Motor neuron (in vitro differentiated cells): ENCODE results near the gene MEIOB. TPM values are rescaled to one million over a fixed set of nuclear protein-coding genes. Genes with fewer than 3 reads are reported as not detected.

ENCODE experiments used
- ATAC-seq, 8 experiments: fragments of 200-7000 bp; cut with Tn5 transposase; replicated peaks in 6 of 8; 2 replicates each; pipeline ENCODE4 v1.8.0; 2021; ENCODE audit warnings: mild to moderate bottlenecking in 8 of 8, moderate library complexity in 8 of 8
- H3K27ac ChIP-seq, 2 donors: fragments of 250-450 bp; sonication (Bioruptor Pico); 2 replicates each; pipeline ENCODE4 v1.9.0; 2021; ENCODE audit warnings: antibody characterized with exemption in 2 of 2, mild to moderate bottlenecking in 2 of 2, moderate library complexity in 1 of 2
- H3K4me1 ChIP-seq, 2 donors: fragments of 250-450 bp; sonication (Bioruptor Pico); replicated peaks in 1 of 2; 2 replicates each; pipeline ENCODE4 v1.6.1; 2021; ENCODE audit warnings: antibody characterized with exemption in 2 of 2, mild to moderate bottlenecking in 2 of 2, moderate library complexity in 1 of 2
- H3K4me3 ChIP-seq, 5 donors: fragments of 250-450 bp; sonication (Bioruptor Pico); 2 replicates each; pipeline ENCODE4 v1.9.0; 2021; ENCODE audit warnings: antibody characterized with exemption in 5 of 5, mild to moderate bottlenecking in 5 of 5, moderate library complexity in 4 of 5
- WGBS, 10 experiments: fragments of 450-650 bp; shearing (Covaris generic); methylation state at CpG; one replicate each; pipeline ENCODE4 v1.0.0; 2022; 5-methylcytosine and 5-hydroxymethylcytosine counted together
- in situ Hi-C, 9 experiments: fragments of 400-800 bp; cut with MboI; loops; one replicate each; pipeline ENCODE4 v1.15.0; 2021; ENCODE audit warnings: low sequenced_read_pairs in 9 of 9, low pct_unique_long_range_greater_than_20kb in 2 of 9; ENCODE audit not compliant: unreplicated experiment in 9 of 9
- total RNA-seq, 8 experiments: library from RNA; unstranded; fragments of 300-600 nt; gene quantifications; 2 replicates each; pipeline versions ENCODE4 v1.2.3 to v1.2.4, GENCODE V29; 2022

Gene MEIOB
- total RNA-seq, 8 experiments from 2014 or later = 0.05 to 2.8 (median 0.78) TPM; not detected in 1

- H3K27ac ChIP-seq = no peak overlapping the region
- ATAC-seq = peak in 2 of 8 experiments; percentile 2
- in situ Hi-C loops = no loop called here
- WGBS, 10 experiments = 80 to 100% (median 90%) methylated on average over 1 to 5 of the region's 35 CpGs; no CpG with 5 or more reads in 5 of the 10 experiments
- H3K4me3 ChIP-seq = no peak overlapping the region
- H3K4me1 ChIP-seq = no peaks in the 10 kb centered on the region
Observed at GRCh38 chr16:1818873-1819525, 53.0 kb downstream of the MEIOB start.

DNA sequence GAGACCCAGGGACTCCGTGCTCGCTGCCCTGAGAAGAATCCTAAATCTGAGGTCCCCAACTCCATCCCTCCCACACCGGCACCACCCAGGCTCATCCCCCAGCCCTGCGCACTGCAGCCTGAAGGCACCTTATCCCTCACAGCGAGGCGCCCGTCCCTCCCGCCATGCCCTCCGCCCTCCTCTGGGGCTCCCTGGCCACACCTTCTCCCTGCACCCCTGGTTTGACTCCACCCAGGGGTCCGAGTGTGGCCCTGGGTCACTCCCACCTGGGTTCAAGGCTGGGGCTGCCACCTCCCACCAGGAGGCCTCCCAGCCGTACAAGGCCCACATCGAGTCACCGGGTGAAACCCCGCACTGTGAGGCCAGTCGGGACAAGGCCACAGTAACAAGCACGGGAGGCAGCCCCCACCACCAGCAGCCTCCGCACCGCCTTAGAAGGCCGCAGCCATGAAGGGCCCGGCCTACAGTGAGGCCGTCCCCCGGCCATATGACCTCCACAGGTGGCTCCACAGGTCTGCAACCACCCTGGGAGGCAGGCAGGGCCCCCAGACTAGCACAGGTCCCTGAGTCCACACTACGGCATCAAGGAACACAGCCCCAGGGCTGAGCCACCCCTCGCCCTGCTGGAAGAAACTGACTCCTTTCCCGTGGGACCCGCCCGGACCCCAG is 53.6 kb downstream of the MEIOB start:
- ATAC-seq = peak in 3 of 8 experiments; percentile 21 to 26 (median 22)
- Histone ChIP-seq H3K4me3 (no peak overlapping the region), H3K4me1 (no peaks in the 10 kb centered on the region), H3K27ac (no peak overlapping the region)
- WGBS, 10 experiments = 80 to 100% (median 100%) methylated on average over 1 to 11 of the region's 27 CpGs; no CpG with 5 or more reads in 7 of the 10 experiments
- in situ Hi-C loops = no loop called here

DNA sequence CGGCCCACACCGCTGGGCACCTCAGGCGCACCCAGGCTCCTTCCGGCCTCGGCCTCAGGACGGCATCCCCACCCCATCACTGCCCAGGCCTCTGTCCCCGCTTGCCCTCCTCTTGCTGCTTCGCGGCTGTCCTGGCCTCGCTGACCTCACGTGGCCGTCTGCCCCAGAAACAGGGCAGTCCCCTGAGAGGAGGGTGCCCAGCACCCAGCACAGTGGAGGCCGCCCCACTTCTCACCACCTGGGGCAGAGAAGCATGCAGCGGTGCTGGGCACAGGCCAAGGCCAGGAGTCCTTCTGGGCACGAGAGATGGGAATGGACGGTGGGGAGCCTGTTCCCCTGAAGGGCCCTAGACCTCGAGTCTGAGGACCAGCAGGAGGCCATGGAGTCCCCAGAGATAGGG is 54.2 kb downstream of the MEIOB start:
- 80% methylated on average over 4 of the region's 17 CpGs; no CpG with 5 or more reads in 9 of the 10 experiments for WGBS, 10 experiments
- H3K27ac ChIP-seq = no peak overlapping the region
- peak in 3 of 8 experiments; percentile 6 to 14 (median 13) for ATAC-seq
- H3K4me1 ChIP-seq = no peaks in the 10 kb centered on the region
- in situ Hi-C loops = no loop called here
- H3K4me3 ChIP-seq = no peak overlapping the region

DNA sequence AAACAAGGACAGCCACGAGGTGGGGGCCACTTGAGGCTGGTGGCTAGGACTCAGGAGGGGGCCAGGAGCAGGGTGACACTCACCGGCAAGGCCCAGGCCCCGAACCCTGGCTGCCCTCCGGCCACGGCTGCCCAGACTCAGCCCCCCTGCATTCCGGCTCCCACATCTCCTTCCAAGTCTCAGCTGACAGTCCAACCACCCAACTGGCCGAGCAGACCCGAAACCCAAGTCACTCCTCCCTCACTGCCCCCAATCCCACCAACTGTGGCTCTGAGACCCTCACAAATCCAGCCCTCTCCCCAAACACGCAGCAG is 54.7 kb downstream of the MEIOB start:
- 93 to 100% methylated on average over 1 to 6 of the region's 9 CpGs; no CpG with 5 or more reads in 8 of the 10 experiments for WGBS, 10 experiments
- ATAC-seq = peak in 1 of 8 experiments; percentile 2
- no peaks in the 10 kb centered on the region for H3K4me1 ChIP-seq
- no peak overlapping the region for H3K4me3 ChIP-seq
- no peak overlapping the region for H3K27ac ChIP-seq
- in situ Hi-C loops = no loop called here

DNA sequence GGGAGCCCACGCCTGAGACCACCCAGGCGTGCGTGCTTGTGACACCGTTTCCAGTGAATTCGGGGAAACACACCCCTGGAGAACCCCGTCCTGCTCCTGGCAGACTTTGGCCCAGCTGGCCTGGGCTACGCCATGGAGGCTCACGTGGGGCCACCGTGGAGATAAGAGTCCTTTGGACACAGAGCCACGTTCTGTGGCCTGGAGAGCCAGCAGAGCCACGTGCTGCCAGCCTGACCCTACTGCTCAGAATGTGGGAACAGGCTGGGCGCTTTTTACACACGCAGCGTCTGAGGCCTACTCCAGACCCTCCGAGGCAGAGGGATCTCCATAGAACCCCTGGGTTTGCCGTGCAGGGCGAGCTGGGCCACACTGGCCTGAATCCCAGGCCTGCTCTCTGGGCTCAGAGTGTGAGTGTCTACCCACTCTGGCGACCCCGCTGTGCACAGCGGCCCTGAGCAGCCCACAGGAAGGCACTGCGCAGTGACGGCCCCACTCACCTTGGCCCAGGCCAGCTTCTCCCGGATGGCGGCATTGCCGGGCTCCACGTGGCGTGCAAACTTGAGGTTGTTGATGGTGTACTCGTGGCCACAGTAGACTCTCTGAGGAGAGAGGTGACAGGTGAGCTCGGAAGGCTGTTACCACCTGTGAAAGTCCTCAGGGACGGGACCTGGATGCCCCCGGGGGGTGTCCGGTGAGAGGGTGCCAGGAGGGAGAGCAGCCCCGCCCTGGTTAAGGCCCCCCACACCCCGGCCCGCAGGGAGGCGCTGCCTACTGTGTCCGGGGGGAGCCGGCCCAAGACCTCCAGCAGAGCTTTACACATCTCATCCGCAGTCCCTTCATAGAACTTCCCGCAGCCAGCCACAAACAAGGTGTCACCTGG is 55.3 kb downstream of the MEIOB start:
- Histone ChIP-seq H3K4me1 (no peaks in the 10 kb centered on the region), H3K4me3 (no peak overlapping the region), H3K27ac (no peak overlapping the region)
- WGBS, 10 experiments = 81 to 100% (median 91%) methylated on average over 1 to 16 of the region's 40 CpGs; no CpG with 5 or more reads in 6 of the 10 experiments
- in situ Hi-C loops = no loop called here
- peak in 2 of 8 experiments; percentile 11 to 13 for ATAC-seq

DNA sequence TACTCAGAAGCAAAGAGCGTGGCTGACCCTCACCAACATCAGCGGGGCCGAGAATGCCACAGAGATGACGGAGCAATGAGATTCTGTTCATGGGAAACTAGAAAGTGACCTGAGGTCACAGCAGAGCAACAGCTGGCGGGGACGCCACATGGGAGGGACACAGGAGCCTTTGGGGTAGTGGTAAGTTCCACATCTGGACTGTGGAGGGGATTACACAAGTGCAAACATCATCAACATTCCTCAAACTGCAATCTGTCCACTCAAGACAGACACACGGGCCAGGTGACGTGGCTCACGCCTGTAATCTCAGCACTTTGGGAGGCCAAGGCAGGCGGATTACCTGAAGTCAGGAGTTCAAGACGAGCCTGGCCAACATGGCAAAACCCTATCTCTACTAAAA is 56.5 kb downstream of the MEIOB start:
- no peak for ATAC-seq
- Histone ChIP-seq H3K27ac (no peak overlapping the region), H3K4me3 (no peak overlapping the region), H3K4me1 (no peaks in the 10 kb centered on the region)
- in situ Hi-C loops = no loop called here
- WGBS, 10 experiments = 83 to 96% (median 94%) methylated on average over 3 to 8 of the region's 11 CpGs; no CpG with 5 or more reads in 4 of the 10 experiments

- H3K27ac ChIP-seq = no peak overlapping the region
- in situ Hi-C loops = no loop called here
- H3K4me1 ChIP-seq = no peaks in the 10 kb centered on the region
- WGBS, 10 experiments = 0 to 69% (median 42%) methylated on average over 2 to 11 of the region's 17 CpGs; no CpG with 5 or more reads in 1 of the 10 experiments
- H3K4me3 ChIP-seq = no peak overlapping the region
- peak in 6 of 8 experiments; percentile 38 to 100 (median 82) for ATAC-seq
Observed at GRCh38 chr16:1812732-1813163, 59.2 kb downstream of the MEIOB start.

DNA sequence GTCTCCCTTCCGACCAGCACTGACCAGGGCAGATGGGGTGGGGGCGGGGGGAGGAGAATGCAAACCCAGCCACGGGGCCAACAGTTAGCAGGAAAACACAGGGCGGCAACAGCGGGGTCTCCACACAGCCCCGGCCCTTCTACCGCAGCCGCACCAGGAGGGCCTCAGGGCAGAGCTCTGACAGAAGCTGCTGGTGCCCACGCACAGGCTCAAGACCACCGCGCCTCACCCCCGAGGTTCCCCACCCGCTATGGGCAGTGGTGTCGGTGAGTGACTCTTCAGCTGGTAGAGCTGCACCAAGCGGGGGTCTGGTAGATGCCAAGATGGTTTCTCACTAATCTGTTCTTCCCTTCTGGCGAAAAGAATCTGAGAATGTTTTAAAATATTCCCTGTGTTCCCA is 61.4 kb downstream of the MEIOB start:
- no peak overlapping the region for H3K4me3 ChIP-seq
- in situ Hi-C loops = no loop called here
- H3K4me1 ChIP-seq = no peaks in the 10 kb centered on the region
- no peak for ATAC-seq
- 70 to 100% (median 91%) methylated on average over 1 to 7 of the region's 16 CpGs; no CpG with 5 or more reads in 4 of the 10 experiments for WGBS, 10 experiments
- H3K27ac ChIP-seq = no peak overlapping the region

DNA sequence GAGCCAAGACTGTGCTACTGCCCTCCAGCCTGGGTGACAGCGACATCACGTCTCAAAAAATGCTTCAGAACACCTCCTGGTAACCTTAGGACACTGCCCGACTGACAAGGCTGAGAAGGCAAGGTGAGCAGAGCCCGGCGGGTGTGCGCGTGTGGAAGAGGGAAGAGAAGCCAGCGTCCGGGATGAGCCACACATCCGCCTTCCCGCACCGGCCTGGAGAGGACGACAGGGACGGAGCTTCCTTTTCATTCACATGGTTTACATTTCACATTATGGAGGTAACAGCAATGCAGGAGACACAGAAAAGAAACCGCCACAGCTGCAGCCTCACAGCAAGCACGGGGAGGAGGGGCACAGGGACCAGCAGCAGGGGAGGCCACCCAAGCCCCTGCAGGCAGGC is 61.9 kb downstream of the MEIOB start:
- ATAC-seq = no peak
- WGBS, 10 experiments = 80 to 96% methylated on average over 2 to 10 of the region's 16 CpGs; no CpG with 5 or more reads in 8 of the 10 experiments
- Histone ChIP-seq H3K4me1 (no peaks in the 10 kb centered on the region), H3K4me3 (no peak overlapping the region), H3K27ac (no peak overlapping the region)
- in situ Hi-C loops = no loop called here

DNA sequence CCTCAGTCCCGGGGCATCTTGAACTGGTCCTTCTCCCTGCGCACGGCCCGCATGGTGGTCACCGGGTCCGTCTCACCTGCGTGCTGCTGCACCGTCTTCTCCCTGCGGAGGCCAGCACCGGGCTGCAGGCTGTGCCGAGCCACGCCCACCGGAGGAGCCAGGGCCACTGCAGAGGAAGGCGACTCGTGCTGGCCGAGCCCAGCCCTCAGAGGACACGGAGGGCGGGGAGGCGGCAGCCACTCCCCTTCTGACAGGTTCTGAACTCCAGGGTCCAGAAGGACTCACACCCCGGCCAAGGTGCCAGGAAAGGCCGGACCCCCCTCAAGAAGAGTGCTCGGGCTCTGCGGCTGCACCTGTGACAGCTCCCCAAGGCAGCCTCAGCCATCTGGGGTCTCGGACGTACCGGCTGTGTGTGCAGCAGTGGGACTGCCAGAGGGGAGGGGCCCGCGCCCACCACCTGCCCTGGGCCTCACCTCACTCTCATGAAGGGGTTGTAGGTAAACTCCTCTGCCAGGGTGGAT is 62.6 kb downstream of the MEIOB start:
- Histone ChIP-seq H3K4me1 (no peaks in the 10 kb centered on the region), H3K27ac (no peak overlapping the region), H3K4me3 (no peak overlapping the region)
- ATAC-seq = peak in 3 of 8 experiments; percentile 10 to 21 (median 18)
- in situ Hi-C loops = no loop called here
- 80 to 100% (median 86%) methylated on average over 1 to 7 of the region's 28 CpGs; no CpG with 5 or more reads in 6 of the 10 experiments for WGBS, 10 experiments

DNA sequence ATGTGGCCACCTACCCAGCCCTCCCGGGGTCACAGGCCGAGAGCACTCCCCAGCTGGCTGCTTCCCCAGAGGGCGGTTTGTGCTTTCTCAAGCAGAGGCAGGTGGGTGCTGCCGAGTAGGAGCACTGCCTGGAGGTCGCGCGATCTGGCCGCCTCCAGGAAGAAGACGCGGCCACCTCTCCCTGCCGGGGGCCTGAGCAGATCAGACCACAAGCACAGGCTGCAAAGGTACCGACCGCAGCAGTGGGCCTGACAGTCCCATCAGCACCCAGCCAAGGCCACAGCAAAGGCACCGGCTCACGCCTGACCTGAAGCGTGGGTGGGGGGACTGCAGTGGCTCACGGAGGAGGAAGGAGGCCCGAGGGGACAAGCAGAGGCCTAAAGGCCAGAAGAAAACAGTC is 63.3 kb downstream of the MEIOB start:
- 40 to 67% methylated on average over 1 of the region's 18 CpGs; no CpG with 5 or more reads in 8 of the 10 experiments for WGBS, 10 experiments
- H3K27ac ChIP-seq = no peak overlapping the region
- no peaks in the 10 kb centered on the region for H3K4me1 ChIP-seq
- in situ Hi-C loops = no loop called here
- H3K4me3 ChIP-seq = no peak overlapping the region
- ATAC-seq = no peak

GRCh38 chr16:1807626-1808025 is 64.3 kb downstream of the MEIOB start:
- Histone ChIP-seq H3K4me1 (no peaks in the 10 kb centered on the region), H3K4me3 (no peak overlapping the region), H3K27ac (no peak overlapping the region)
- in situ Hi-C loops = no loop called here
- 78 to 100% (median 80%) methylated on average over 1 to 4 of the region's 10 CpGs; no CpG with 5 or more reads in 7 of the 10 experiments for WGBS, 10 experiments
- no peak for ATAC-seq

GRCh38 chr16:1800701-1801100 is 71.3 kb downstream of the MEIOB start:
- no peaks in the 10 kb centered on the region for H3K4me1 ChIP-seq
- 13 to 91% (median 76%) methylated on average over 3 to 10 of the region's 10 CpGs for WGBS, 10 experiments
- peak in 3 of 8 experiments; percentile 31 to 72 (median 35) for ATAC-seq
- in situ Hi-C loops = no loop called here
- H3K27ac ChIP-seq = no peak overlapping the region
- no peak overlapping the region for H3K4me3 ChIP-seq
